Left lung (tissue), 10 donors: ENCODE data around the gene IFT122. TPM values are rescaled to one million over a fixed set of nuclear protein-coding genes. Genes with fewer than 3 reads are reported as not detected.

Experiments used
- ATAC-seq: fragments of 200-7000 bp; cut with Tn5 transposase; one replicate; pipeline ENCODE4 v1.9.1; 2020; ENCODE audit warnings: moderate library complexity
- DNase-seq, 4 donors: peaks; one replicate each; pipeline ENCODE4 v3.0.0-alpha.2; 2013 to 2020
- H3K27ac ChIP-seq, 2 donors: fragments of 200-600 bp; sonication (generic) in 1 of 2; one replicate each; pipeline versions ENCODE4 v1.5.0 to v1.8.0; 2020 to 2021
- H3K27me3 ChIP-seq, 2 donors: fragments of 200-600 bp; sonication (generic) in 1 of 2; one replicate each; pipeline versions ENCODE4 v1.5.0 to v1.8.0; 2020 to 2021
- H3K36me3 ChIP-seq, 2 donors: fragments of 200-600 bp; sonication (generic) in 1 of 2; one replicate each; pipeline versions ENCODE4 v1.5.0 to v1.8.0; 2020 to 2021
- H3K4me1 ChIP-seq, 2 donors: fragments of 200-600 bp; one replicate each; pipeline ENCODE4 v1.8.0; 2021
- H3K4me3 ChIP-seq, 2 donors: fragments of 200-600 bp; sonication (generic) in 1 of 2; one replicate each; pipeline versions ENCODE4 v1.5.0 to v1.8.0; 2020 to 2021; ENCODE audit warnings: mild to moderate bottlenecking in 1 of 2
- H3K9me3 ChIP-seq, 2 donors: fragments of 200-600 bp; sonication (generic) in 1 of 2; one replicate each; pipeline versions ENCODE4 v1.5.0 to v1.8.0; 2020 to 2021
- CTCF ChIP-seq, 2 donors: fragments of 200-600 bp; sonication (generic) in 1 of 2; IDR thresholded peaks; one replicate each; pipeline versions ENCODE4 v1.5.0 to v1.8.0; 2021; ENCODE audit warnings: antibody characterized with exemption in 2 of 2
- intact Hi-C, 2 donors: fragments of 100-400 bp; cut with DNase I; formaldehyde crosslinking; loops; one replicate each; pipeline versions ENCODE4 v1.11.2 to v1.14.2; 2022
- polyA plus RNA-seq, 6 donors: library from polyadenylated mRNA; unstranded; fragments of 120-200 nt; gene quantifications; one replicate each; pipeline ENCODE4 v1.2.1, GENCODE V29; 2013; ENCODE audit not compliant: insufficient read length in 6 of 6
- total RNA-seq, 2 donors: library from RNA; stranded (reverse); fragmentation: NEBNext Ultra II Directional; extraction: Animal tissue kit (Norgen Biotek cat#: 25700); gene quantifications; one replicate each; pipeline ENCODE4 v1.2.1, GENCODE V29; 2021
- donor health status: DM: no; HTN: yes; CAD: no.
- donor health status: DM: no; HTN: no; CAD: no.

Gene IFT122
- total and polyA plus RNA-seq, 8 donors = 21.2 to 79.7 (median 71.3) TPM

- H3K36me3 ChIP-seq = peaks cover 0 to 42% of the 10 kb centered on the region in 2 donors
- TF ChIP-seq CTCF (IDR thresholded peaks at IDR 0.05) = no peak
- ATAC-seq = no peak
- H3K27ac ChIP-seq = no peak overlapping the region
- no peaks in the 10 kb centered on the region for H3K4me1 ChIP-seq
- no peak overlapping the region for H3K4me3 ChIP-seq
- DNase-seq = no peak
- intact Hi-C loops = no loop called here
- H3K9me3 ChIP-seq = no peaks in the 10 kb centered on the region
- no peaks in the 10 kb centered on the region for H3K27me3 ChIP-seq
Observed at GRCh38 chr3:129518581-129518980, 78.6 kb downstream of the IFT122 start.

- no peak for ATAC-seq
- Histone ChIP-seq H3K27me3 (no peaks in the 10 kb centered on the region), H3K27ac (no peak overlapping the region), H3K4me3 (no peak overlapping the region), H3K36me3 (peaks cover 0 to 34% of the 10 kb centered on the region in 2 donors), H3K4me1 (no peaks in the 10 kb centered on the region), H3K9me3 (no peaks in the 10 kb centered on the region)
- TF ChIP-seq CTCF (IDR thresholded peaks at IDR 0.05) = no peak
- DNase-seq = no peak
- intact Hi-C loops = no loop called here
Observed at GRCh38 chr3:129519449-129519848, 79.4 kb downstream of the IFT122 start.

- no peak for ATAC-seq
- TF ChIP-seq CTCF (IDR thresholded peaks at IDR 0.05) = no peak
- intact Hi-C loops = no loop called here
Observed at GRCh38 chr3:129519896-129520715, 80.1 kb downstream of the IFT122 start.

GRCh38 chr3:129520960-129521359 lies 80.9 kb downstream of the IFT122 start:
- no peaks in the 10 kb centered on the region for H3K27me3 ChIP-seq
- H3K27ac ChIP-seq = no peak overlapping the region
- H3K4me3 ChIP-seq = no peak overlapping the region
- H3K9me3 ChIP-seq = no peaks in the 10 kb centered on the region
- intact Hi-C loops = no loop called here
- peaks cover 0 to 12% of the 10 kb centered on the region in 2 donors for H3K4me1 ChIP-seq
- DNase-seq = no peak
- TF ChIP-seq CTCF (IDR thresholded peaks at IDR 0.05) = no peak
- no peak for ATAC-seq
- peaks cover 0 to 26% of the 10 kb centered on the region in 2 donors for H3K36me3 ChIP-seq

More at GRCh38 chr3:129519896-129520715, 80.1 kb downstream of the IFT122 start:
- peaks cover 0 to 27% of the 10 kb centered on the region in 2 donors for H3K36me3 ChIP-seq
- no peaks in the 10 kb centered on the region for H3K9me3 ChIP-seq
- DNase-seq = no peak
- H3K27me3 ChIP-seq = no peaks in the 10 kb centered on the region
- no peak overlapping the region for H3K27ac ChIP-seq
- H3K4me3 ChIP-seq = no peak overlapping the region
- H3K4me1 ChIP-seq = peaks cover 0 to 3% of the 10 kb centered on the region in 2 donors

GRCh38 chr3:129521611-129522010 lies 81.6 kb downstream of the IFT122 start:
- Histone ChIP-seq H3K27ac (no peak overlapping the region), H3K4me1 (peaks cover 0 to 18% of the 10 kb centered on the region in 2 donors), H3K9me3 (no peaks in the 10 kb centered on the region), H3K27me3 (no peaks in the 10 kb centered on the region), H3K4me3 (no peak overlapping the region), H3K36me3 (peaks cover 0 to 26% of the 10 kb centered on the region in 2 donors)
- TF ChIP-seq CTCF (IDR thresholded peaks at IDR 0.05) = no peak
- no peak for ATAC-seq
- DNase-seq = no peak
- intact Hi-C loops = no loop called here
